ENCODE measurements around the gene JAG2.
"Not testable (repeated sequence)": the region's sequence is repeated elsewhere in the genome, so short reads cannot be mapped to it uniquely, and the experiment has no call there.

Gene JAG2

GRCh38 chr14:105120056-105120455 is 48.5 kb downstream of the JAG2 start:
- H3K9ac ChIP-seq (ENCODE audit: insufficient read length): no peak overlapping the region
- no peak overlapping the region for H3K4me3 ChIP-seq
- no peaks in the 10 kb centered on the region for H3K36me3 ChIP-seq (ENCODE audit: insufficient read depth, low read length)
- no peak for TF ChIP-seq FOXP2 (optimal IDR thresholded peaks at IDR 0.05; ENCODE audit: control extremely low read depth, extremely low read length, insufficient read depth)
- no peak for TF ChIP-seq EZH2 (IDR thresholded peaks at IDR 0.05)
- TF ChIP-seq POLR2AphosphoS5 (IDR thresholded peaks at IDR 0.05; ENCODE audit: borderline replicate concordance, low read depth, low read length): no peak
- no peak overlapping the region for H3K27ac ChIP-seq
- H3K9me3 ChIP-seq (ENCODE audit: low read depth, low read length): no peaks in the 10 kb centered on the region
- no peak for DNase-seq (ENCODE audit: low read depth, low spot score)

GRCh38 chr14:105119408-105120025 is 49.1 kb downstream of the JAG2 start:
- no peaks in the 10 kb centered on the region for H3K36me3 ChIP-seq (ENCODE audit: insufficient read depth, low read length)
- DNase-seq (ENCODE audit: low read depth, low spot score): no peak
- TF ChIP-seq POLR2AphosphoS5 (IDR thresholded peaks at IDR 0.05; ENCODE audit: borderline replicate concordance, low read depth, low read length) (no peak), EZH2 (IDR thresholded peaks at IDR 0.05) (no peak), FOXP2 (optimal IDR thresholded peaks at IDR 0.05; ENCODE audit: control extremely low read depth, extremely low read length, insufficient read depth) (no peak)
- no peak overlapping the region for H3K27ac ChIP-seq
- H3K9me3 ChIP-seq (ENCODE audit: low read depth, low read length): no peaks in the 10 kb centered on the region
- H3K9ac ChIP-seq (ENCODE audit: insufficient read length): no peak overlapping the region
- no peak overlapping the region for H3K4me3 ChIP-seq

GRCh38 chr14:105118646-105119407 is 49.7 kb downstream of the JAG2 start:
- Histone ChIP-seq H3K9me3 (ENCODE audit: low read depth, low read length) (no peaks in the 10 kb centered on the region), H3K27ac (no peak overlapping the region), H3K9ac (ENCODE audit: insufficient read length) (no peak overlapping the region), H3K4me3 (no peak overlapping the region), H3K36me3 (ENCODE audit: insufficient read depth, low read length) (no peaks in the 10 kb centered on the region)
- no peak for TF ChIP-seq EZH2 (IDR thresholded peaks at IDR 0.05)
- TF ChIP-seq POLR2AphosphoS5 (IDR thresholded peaks at IDR 0.05; ENCODE audit: borderline replicate concordance, low read depth, low read length): no peak
- no peak for TF ChIP-seq FOXP2 (optimal IDR thresholded peaks at IDR 0.05; ENCODE audit: control extremely low read depth, extremely low read length, insufficient read depth)
- no peak for DNase-seq (ENCODE audit: low read depth, low spot score)

- no peaks in the 10 kb centered on the region for H3K9me3 ChIP-seq (ENCODE audit: low read depth, low read length)
- H3K4me3 ChIP-seq: no peak overlapping the region
- H3K9ac ChIP-seq (ENCODE audit: insufficient read length): no peak overlapping the region
- TF ChIP-seq EZH2 (IDR thresholded peaks at IDR 0.05): no peak
- no peak for TF ChIP-seq POLR2AphosphoS5 (IDR thresholded peaks at IDR 0.05; ENCODE audit: borderline replicate concordance, low read depth, low read length)
- no peak for TF ChIP-seq FOXP2 (optimal IDR thresholded peaks at IDR 0.05; ENCODE audit: control extremely low read depth, extremely low read length, insufficient read depth)
- no peak for DNase-seq (ENCODE audit: low read depth, low spot score)
- H3K27ac ChIP-seq: no peak overlapping the region
- H3K36me3 ChIP-seq (ENCODE audit: insufficient read depth, low read length): no peaks in the 10 kb centered on the region
These were observed 50.7 kb downstream of the JAG2 start for GRCh38 chr14:105117710-105118385.

- Histone ChIP-seq H3K36me3 (ENCODE audit: insufficient read depth, low read length) (no peaks in the 10 kb centered on the region), H3K27ac (no peak overlapping the region)
These were observed 51.3 kb downstream of the JAG2 start for GRCh38 chr14:105117257-105117646.

GRCh38 chr14:105116451-105117256 is 51.9 kb downstream of the JAG2 start:
- DNase-seq (ENCODE audit: low read depth, low spot score): no peak
- Histone ChIP-seq H3K27ac (no peak overlapping the region), H3K36me3 (ENCODE audit: insufficient read depth, low read length) (no peaks in the 10 kb centered on the region), H3K4me3 (no peak overlapping the region), H3K9ac (ENCODE audit: insufficient read length) (no peak overlapping the region), H3K9me3 (ENCODE audit: low read depth, low read length) (no peaks in the 10 kb centered on the region)
- no peak for TF ChIP-seq POLR2AphosphoS5 (IDR thresholded peaks at IDR 0.05; ENCODE audit: borderline replicate concordance, low read depth, low read length)
- no peak for TF ChIP-seq FOXP2 (optimal IDR thresholded peaks at IDR 0.05; ENCODE audit: control extremely low read depth, extremely low read length, insufficient read depth)
- no peak for TF ChIP-seq EZH2 (IDR thresholded peaks at IDR 0.05)

More at GRCh38 chr14:105117257-105117646, 51.3 kb downstream of the JAG2 start:
- Histone ChIP-seq H3K4me3 (no peak overlapping the region), H3K9me3 (ENCODE audit: low read depth, low read length) (no peaks in the 10 kb centered on the region), H3K9ac (ENCODE audit: insufficient read length) (no peak overlapping the region)
- no peak for DNase-seq (ENCODE audit: low read depth, low spot score)
- TF ChIP-seq POLR2AphosphoS5 (IDR thresholded peaks at IDR 0.05; ENCODE audit: borderline replicate concordance, low read depth, low read length) (no peak), FOXP2 (optimal IDR thresholded peaks at IDR 0.05; ENCODE audit: control extremely low read depth, extremely low read length, insufficient read depth) (no peak), EZH2 (IDR thresholded peaks at IDR 0.05) (no peak)

GRCh38 chr14:105109243-105109642 is 59.3 kb downstream of the JAG2 start:
- not testable (repeated sequence) for H3K4me3 ChIP-seq; H3K9ac ChIP-seq (ENCODE audit: insufficient read length); DNase-seq (ENCODE audit: low read depth, low spot score); H3K36me3 ChIP-seq (ENCODE audit: insufficient read depth, low read length); H3K27ac ChIP-seq; H3K9me3 ChIP-seq (ENCODE audit: low read depth, low read length)

GRCh38 chr14:105108516-105108864 is 60.1 kb downstream of the JAG2 start:
- no peaks in the 10 kb centered on the region for H3K9me3 ChIP-seq (ENCODE audit: low read depth, low read length)
- no peak for DNase-seq (ENCODE audit: low read depth, low spot score)
- no peak overlapping the region for H3K4me3 ChIP-seq
- no peaks in the 10 kb centered on the region for H3K36me3 ChIP-seq (ENCODE audit: insufficient read depth, low read length)
- TF ChIP-seq POLR2AphosphoS5 (IDR thresholded peaks at IDR 0.05; ENCODE audit: borderline replicate concordance, low read depth, low read length) (no peak), FOXP2 (optimal IDR thresholded peaks at IDR 0.05; ENCODE audit: control extremely low read depth, extremely low read length, insufficient read depth) (no peak), EZH2 (IDR thresholded peaks at IDR 0.05) (no peak)
- no peak overlapping the region for H3K9ac ChIP-seq (ENCODE audit: insufficient read length)
- H3K27ac ChIP-seq: no peak overlapping the region
